K562 (cell line): ENCODE data around the gene MZB1.

Source experiments
- CBFB ChIP-seq: sonication (generic); formaldehyde crosslinking; IDR thresholded peaks from 2 replicates; pipeline ENCODE4 v1.4.0; 2020; ENCODE audit warnings: mild to moderate bottlenecking, missing genetic modification reagents
- PML ChIP-seq: IDR thresholded peaks from 2 replicates; pipeline ENCODE4 v1.6.1; 2012; ENCODE audit warnings: low read length, inconsistent platforms
- YY1 ChIP-seq, 3 experiments: IDR thresholded peaks; 2 replicates each; pipeline ENCODE4 v1.6.1; 2011; ENCODE audit warnings: low read length in 2 of 3, mild to moderate bottlenecking in 2 of 3, moderate library complexity in 2 of 3, borderline replicate concordance in 1 of 3, control low read depth in 1 of 3, low read depth in 1 of 3; ENCODE audit not compliant: insufficient read depth in 3 of 3, insufficient replicate concordance in 2 of 3, control insufficient read depth in 1 of 3, insufficient read length in 1 of 3; ENCODE audit errors: extremely low read depth in 1 of 3
- TF ChIP-seq, protein P1 (sequence below), 2 experiments: fragments of 450-650 bp; IDR thresholded peaks; 2 replicates each; pipeline ENCODE4 v1.6.1; 2016

DNA sequence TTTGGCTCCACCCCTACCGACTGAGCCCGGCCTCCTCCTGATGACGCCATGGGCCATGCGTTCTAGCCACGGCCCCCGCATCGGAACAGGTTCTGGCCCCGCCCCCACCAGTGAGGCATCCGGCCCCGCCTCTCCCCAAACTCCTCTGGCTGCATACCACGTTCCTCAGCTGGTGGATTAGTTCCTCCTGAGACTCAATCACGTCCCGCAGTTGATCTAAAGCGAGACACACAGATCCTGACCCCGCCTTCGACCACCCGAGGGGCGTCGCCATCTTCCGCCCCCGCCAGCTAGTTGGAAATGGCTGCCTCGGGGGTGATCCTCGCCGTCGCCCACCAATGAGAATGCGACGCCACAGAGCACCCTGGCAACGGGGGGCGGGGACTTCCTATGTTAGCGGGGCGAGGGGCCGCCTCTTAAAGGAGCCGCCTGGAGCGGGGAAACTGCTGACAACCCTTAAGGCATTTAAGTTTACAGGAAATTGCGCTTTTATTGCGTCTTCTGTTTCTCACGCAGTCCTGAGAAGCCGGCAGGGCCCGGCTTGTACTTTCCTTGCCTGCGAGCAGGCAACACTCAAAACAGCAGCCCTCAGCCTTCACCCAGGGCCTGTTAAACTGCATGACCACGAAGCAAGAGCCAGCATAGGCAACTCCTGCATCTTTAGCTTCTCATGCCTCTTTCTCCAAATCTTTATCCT lies 14.2 kb upstream of the MZB1 start, which contains the start of gene SPATA24:
- TF ChIP-seq CBFB (CRISPR knock-in tag) (no peak), PML (no peak), YY1 (IDR thresholded peaks at IDR 0.05; ENCODE audit: borderline replicate concordance in 1 of 3, control insufficient read depth in 1 of 3, extremely low read depth in 1 of 3, insufficient read depth in 3 of 3, insufficient read length in 1 of 3, insufficient replicate concordance in 2 of 3, low read depth in 1 of 3, low read length in 2 of 3) (peak; percentile 80 to 96 (median 96))
- TF ChIP-seq, protein P1, sequence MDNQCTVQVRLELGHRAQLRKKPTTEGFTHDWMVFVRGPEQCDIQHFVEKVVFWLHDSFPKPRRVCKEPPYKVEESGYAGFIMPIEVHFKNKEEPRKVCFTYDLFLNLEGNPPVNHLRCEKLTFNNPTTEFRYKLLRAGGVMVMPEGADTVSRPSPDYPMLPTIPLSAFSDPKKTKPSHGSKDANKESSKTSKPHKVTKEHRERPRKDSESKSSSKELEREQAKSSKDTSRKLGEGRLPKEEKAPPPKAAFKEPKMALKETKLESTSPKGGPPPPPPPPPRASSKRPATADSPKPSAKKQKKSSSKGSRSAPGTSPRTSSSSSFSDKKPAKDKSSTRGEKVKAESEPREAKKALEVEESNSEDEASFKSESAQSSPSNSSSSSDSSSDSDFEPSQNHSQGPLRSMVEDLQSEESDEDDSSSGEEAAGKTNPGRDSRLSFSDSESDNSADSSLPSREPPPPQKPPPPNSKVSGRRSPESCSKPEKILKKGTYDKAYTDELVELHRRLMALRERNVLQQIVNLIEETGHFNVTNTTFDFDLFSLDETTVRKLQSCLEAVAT (IDR thresholded peaks at IDR 0.05) = no peak
